Hematopoietic multipotent progenitor cell treated with erythropoietin and hydrocortisone succinate and interleukin-3 and kit ligand, for 6 days (in vitro differentiated cells): Measurements from ENCODE around the gene LAPTM4A.
"Not testable (repeated sequence)": the region's sequence is repeated elsewhere in the genome, so short reads cannot be mapped to it uniquely, and the experiment has no call there.

Source experiments
- DNase-seq: peaks from one replicate; pipeline ENCODE4 v3.0.0-alpha.2; 2015

The LAPTM4A gene

DNA sequence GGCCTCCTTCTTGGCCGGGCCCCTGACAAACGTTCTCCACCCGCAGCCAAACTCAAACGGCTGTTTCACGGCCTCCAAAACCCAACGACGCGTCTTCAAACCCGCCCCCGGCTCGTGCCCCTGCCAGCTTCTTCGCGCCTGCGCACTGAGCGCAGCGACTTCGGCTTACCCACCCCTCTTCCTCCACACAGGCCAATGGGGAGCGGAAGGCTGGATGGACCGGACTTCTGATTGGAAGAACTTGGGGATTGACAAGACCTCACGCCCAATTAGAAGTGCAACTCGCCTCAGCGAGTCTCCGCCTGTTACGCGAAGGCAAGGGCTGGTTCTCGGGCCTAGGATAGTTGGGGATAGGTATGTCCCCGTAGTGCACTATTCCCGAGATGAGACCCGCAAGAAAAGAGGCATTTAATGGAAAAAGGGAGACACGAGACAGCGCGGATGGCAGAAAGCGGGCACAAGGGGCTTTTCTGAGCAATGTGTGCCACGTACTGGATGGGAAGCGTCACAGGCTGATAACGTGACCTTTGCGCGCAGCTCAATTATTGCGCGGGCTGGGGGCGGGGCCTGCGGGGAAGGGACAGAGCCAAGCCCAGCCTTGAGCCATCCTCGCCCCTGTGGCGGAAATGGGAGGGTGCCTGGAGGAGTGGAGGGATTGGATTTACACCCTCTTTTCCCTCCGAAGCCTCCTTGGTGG lies at the start of gene LAPTM4A:
Gene LAPTM4A (minus strand): TSS at position 97 of the 697 bp plus-strand sequence. CDS start 108 bp downstream, outside the sequence.
- DNase-seq, result peak; percentile 100

DNA sequence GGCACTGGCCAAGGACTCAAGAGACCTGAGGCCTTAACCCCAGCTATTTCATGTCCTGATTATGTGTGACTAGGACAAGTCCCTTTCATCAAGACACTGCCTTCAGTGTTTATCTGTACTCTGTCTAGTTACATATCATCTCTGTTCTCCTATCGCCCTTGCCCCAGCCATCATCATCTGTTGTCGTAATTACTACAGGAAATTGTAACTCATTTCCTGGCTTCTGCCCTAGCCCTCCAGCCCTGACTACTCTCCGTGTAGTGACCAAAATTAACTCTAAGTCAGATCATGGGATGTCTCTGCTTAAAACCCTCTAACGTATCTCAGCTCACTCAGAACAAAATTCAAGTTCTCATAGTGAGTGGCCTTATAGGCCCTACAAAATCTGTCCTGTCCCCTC lies 49.3 kb upstream of the LAPTM4A start:
- no peak for DNase-seq

DNA sequence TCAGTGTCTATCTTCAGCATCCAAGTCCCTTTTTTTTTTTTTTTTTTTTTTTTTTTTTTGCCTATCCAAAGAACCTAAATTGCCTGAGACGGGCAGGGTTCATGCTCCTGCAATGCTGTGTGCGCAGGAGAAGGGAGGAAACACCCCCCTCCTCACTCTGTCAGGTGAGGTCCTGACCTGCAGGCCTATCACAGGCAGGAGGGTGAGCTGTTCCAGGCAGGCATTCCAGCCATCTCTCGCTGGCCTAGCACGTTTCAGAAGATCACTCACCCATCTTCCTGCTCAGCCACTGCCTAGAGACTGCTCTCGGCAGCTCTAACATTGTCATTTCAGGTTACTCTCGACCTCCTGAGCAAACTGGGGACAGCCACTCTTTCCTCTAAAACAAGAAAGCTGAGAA lies 48.4 kb upstream of the LAPTM4A start:
- DNase-seq, result no peak

DNA sequence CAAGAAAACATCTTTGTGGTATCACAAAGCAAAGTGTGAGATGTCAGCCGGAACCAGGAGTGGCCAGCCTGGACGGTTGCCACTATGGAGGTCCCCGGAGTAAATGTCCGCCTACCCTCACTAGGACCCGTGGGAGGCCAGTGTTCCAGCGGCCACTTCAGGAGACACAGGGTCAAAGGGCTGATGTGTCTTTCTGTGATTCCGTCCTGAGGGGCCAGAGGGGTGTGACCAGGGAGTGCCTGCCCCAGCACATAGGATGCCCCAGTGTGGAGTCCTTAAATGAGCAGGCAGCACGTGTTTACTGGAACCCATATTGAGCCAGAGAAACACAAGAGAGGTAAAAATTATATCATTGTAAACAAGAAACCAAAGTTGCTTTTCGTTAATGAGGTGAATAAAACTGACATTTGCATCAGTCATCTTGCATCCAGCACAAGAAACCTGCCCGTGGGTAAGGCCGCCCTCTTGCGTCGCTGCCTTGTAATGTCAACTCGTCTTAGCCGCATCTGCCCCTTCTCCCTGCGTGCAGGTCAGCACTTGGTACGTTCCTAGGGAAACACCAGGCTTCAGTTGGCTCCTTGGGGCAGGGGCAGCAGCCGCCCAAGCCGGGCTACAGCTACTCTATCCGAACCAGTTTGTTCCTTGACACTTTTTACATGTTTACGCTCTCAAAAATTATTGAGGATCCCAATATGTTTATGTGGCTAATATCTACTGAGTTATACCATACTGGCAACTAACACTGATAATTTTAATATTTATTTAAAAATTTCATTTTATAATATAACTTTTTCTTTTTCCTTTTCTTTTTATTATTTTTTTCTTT lies 46.7 kb upstream of the LAPTM4A start:
- DNase-seq, result peak; percentile 90

DNA sequence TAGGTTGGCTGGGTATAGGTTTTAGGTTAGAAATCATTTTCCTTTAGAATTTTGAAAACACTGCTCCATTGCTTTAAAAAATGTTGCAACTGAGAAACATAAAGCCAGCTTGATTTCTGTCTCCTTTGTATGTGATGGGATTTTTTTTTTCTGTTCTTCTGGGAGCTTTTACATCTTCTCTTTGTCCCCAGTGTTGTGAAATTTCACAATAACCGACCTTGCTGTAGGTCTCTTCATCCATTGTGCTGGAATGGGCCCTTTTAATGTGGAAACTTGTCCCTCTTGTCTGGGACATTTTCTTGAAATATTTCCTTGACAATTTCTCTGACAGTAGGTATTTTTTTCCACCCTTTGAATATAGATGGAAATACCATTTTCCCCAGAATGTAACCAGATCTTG lies 44.0 kb upstream of the LAPTM4A start:
- no peak for DNase-seq

DNA sequence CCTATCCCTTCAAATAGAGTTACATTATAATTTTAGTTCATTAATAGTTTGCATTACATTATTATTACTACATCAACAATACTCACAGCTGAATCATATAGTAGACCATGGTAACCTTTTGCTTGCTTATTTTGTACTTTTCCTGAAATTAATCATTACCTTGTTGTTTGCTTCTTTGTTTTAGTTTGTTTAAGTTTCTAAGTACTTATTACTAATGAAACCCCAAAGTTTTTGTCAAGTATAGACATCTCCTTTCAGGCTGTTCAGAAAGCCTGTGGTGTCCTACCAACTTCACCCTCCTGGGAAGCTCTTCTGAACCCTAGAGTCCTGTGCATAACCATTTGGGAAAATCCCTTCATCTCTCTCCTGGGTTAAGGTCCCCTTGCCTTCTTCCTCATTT lies 43.5 kb upstream of the LAPTM4A start:
- no peak for DNase-seq

DNA sequence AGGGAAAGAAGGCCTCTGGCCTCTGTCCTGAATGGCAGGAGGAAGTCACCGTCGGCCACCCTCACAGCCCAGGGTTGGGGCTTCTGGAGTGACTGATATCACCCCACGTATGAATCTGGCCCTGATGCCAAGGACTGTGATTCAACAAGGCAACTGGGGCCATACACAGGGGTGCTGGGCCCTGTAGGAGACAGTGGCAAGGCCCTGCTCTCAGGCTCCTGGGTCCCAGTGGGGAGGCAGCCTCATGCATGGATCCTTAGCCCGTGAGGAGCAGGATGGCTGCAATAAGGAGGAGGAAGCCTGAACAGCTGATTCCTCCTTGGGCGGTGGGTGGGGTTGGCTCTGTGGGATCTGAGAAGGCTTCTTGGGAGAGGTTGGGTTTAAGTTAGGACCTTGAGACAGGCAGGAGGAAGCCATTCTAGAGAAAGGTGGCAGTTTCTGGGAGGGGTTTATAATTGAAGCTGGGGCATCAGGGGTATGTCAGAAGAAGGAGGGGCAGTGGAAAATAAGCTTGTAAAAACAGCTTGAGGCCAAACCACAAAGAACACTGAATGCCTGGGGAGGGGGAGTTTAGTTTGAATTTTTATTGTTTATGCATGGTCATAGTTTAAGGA lies 42.8 kb upstream of the LAPTM4A start:
- DNase-seq, result no peak

DNA sequence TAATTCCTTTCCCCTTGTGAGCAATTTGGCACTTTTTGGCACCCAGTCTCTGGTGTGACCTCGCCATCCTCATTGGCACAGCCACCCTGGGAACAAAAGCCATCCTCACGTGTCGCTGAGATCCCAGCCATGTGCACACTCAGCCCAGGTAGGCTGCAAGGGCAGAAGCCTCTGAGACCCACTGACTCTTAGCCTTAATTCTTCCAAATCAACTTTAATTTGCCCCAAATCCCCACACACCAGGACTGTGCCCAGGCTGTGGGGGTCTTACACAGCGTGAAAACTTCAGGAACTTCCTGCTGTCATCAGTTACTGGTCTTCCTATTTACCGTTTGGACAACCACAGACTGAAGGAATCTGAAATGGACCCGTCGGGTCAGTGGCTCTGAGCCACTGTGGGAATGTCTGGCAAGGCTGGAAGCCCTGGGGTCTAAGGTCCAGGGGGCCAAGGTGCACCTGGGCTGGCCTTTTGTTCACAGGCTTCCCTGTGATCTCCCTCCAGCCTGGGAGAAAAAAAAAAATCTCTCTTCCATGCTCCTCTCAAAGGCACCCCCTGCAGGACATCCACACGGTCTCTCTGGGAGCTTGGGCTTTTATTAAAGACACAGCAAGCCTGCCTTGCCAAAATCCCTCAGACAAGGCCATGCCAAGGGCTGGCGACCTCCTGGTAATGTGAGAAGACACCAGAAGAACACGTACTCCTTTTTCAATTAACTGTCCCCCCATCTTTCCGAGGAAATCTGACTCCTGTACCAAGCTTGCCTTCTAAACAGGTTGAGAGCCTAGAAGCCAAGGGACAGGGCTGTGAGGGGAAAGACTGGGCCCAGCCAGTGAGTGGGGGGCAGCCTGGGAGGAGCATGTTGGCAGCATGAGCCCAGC lies 42.1 kb upstream of the LAPTM4A start:
- DNase-seq, result peak; percentile 76

DNA sequence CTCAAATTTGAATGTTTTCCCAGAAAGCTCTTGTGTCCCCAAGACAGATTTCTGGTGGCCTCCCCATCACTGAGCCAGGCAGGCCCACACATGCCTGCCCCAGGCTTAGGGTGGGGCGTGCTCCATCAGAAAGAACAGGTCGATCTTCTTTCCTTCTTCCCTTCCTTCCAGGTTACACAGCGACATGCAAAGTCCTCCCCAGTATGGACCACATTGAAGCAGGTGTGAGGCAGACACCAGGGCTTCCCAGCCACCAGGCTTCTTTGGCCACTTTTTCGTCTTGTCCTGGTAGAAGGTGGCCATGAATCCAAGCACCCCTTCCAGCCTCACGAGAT lies 41.4 kb upstream of the LAPTM4A start:
- no peak for DNase-seq

DNA sequence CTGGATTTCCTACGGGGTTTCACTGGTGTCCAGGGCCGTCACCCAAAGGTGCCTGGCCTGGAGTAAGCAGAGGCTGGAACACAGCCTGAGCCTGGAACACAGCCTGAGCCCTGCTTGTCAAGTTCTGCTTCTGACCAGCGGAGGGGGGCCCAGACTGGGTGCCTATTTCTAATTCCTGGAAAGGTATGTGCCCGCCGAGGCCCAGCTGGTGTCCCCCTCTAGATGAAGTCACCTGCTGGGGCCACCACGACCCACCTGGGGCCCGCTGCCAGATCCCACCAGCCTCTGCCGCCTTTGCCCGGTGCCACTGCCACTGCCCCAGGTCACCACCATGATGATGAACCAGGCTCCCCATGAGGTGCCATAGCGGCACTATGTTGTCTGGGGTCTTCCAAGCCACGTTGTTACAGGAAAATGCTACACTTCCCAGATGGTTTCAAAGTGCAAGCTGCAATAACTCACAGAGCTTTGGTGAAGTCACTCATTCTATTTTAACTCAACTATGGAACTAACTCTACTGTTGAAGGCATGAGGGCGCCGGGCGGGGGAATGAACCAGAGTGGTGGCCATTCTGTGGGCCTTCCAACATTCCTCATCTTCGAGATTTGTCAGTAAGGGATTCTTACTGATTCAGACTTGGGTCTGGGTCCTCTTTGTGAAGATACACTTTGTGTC lies 40.9 kb upstream of the LAPTM4A start:
- DNase-seq, result no peak

DNA sequence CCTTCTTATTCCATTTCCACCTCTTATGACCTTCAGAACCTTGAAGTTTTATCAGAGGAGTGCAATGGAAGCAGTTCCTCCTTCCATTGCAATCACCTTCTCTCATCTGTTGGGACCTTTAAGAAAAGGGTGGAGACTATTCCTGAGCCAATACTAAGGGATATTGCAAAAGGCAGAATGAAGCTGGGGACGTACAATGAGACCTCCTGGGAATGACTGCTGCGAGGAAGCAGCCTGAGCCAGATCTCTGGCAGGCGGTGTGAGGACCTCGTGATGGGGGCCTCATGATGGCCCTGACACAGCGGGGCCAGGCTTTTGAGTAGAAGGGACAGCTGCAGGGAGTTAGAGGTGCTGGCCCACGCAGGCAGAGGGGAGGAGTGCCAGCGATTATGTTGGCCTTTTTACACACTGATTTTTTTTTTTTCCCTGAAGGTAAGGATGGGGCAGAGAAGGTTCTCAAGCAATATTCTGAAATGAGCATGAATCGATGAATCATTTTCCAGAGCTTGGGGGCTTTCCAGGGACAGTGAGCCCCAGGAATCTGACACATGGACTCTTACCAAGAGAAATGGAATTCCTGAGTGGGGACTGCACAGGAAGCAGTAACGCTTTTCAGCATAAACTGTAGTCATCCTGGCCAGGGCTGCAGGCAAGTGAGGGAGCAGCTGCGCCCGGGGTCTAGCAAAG lies 40.0 kb upstream of the LAPTM4A start:
- no peak for DNase-seq

DNA sequence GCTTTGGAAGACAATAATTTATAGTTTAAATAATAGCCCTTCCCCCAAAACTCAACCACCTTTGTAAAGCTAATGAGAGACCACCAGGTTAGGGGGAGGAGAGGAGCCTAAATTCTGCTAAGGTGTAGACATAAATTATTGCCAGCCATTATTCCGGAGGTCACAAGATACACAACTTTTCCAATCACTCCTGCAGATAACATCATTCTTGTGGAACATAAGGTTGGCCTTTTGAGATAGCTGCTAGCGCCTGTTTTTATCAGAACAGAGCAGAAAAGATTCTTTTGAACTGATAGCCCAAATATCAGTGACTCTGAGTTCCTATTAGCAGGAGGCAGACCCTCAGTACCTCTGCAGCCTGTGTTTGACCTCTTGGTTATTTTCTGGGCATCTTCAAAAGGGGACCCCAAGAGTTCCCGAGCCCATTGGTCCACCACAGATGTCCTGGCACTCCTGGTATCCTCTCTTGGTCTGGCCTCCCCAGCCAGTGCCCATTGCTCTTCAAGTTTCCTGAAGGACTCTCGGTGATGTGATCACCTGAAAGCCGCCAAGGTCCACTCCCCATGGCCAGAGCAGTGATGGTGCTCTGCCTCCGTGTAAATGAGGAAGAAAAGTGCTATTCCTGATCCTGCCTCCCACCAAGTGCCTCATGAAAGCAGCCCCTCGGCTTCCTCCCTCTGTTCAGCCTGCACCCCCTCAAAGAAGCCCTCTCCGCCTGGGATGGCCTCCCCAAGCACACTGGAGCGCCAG lies 38.5 kb upstream of the LAPTM4A start:
- DNase-seq, result no peak

DNA sequence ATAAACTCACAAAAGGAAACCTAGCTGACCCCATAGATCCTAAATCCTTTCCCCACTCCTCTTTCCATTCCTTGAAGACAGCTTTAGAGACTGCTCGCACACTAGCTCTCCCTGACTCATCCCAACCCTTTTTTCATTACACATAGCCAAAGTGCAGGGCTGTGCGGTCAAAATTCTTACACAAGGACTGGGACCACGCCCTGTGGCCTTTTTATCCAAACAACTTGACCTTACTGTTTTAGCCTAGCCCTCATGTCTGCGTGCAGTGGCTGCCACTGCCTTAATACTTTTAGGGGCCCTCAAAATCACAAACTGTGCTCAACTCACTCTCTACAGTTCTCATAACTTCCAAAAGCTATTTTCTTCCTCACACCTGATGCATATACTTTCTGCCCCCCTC lies 34.5 kb upstream of the LAPTM4A start:
- DNase-seq, result not testable (repeated sequence)

DNA sequence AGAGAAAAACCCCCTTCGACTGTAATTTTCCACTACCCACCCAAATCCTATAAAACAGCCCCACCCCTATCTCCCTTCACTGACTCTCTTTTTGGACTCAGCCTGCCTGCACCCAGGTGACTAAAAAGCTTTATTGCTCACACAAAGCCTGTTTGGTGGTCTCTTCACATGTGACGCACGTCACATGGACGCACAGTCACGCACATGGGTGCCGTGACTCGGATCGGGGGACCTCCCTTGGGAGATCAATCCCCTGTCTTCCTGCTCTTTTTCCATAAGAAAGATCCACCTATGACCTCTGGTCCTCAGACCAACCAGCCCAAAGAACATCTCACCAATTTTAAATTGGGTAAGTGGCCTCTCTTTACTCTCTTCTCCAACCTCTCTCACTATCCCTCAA lies 31.4 kb upstream of the LAPTM4A start:
- DNase-seq, result not testable (repeated sequence)

DNA sequence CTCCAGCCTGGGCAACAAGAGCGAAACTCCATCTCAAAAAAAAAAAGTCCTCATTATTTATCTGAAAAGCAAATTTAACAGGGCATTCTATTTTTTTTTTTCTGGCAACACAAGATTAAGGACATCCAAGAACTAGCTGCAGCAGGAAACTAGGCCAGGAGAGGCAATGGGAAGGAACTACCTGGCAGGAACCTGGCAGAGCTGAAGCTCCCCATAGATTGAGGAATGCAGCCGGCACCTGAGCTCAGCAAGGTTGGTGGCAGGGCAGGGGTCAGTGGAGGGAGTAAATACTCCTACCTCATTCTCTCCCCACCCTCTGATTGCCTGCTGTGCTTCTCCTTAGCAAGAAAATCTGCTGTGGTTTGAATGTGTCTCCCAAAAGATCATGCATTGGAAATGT lies 30.4 kb upstream of the LAPTM4A start:
- no peak for DNase-seq

DNA sequence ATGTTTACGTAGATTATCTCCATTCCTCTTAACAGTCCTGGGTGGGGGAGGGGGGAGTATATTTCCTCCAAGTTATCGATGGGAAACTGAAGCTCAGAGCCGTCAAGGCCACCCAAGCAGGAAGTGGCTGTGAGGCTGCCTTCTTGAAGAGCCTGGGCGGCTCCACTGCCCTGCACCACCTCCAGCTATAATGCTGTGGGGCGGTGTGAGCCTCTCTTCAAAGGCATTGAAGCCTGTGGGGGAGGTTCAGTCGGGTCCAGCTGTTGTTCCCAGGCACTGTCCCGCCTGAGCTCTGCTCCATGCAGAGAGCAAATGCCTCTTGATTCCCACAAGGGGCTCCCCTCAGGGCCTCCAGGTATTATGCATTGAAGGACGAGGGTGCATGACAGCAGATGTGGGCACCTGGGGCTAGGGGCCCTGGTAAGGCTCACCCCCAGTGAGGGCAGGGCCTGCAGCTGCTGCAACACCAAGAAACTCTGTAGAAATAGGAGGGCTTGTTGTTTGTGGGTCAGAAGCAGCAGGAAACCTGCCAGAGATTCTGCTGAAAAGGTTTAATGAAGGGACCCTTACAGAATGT lies 29.5 kb upstream of the LAPTM4A start:
- peak; percentile 32 for DNase-seq

DNA sequence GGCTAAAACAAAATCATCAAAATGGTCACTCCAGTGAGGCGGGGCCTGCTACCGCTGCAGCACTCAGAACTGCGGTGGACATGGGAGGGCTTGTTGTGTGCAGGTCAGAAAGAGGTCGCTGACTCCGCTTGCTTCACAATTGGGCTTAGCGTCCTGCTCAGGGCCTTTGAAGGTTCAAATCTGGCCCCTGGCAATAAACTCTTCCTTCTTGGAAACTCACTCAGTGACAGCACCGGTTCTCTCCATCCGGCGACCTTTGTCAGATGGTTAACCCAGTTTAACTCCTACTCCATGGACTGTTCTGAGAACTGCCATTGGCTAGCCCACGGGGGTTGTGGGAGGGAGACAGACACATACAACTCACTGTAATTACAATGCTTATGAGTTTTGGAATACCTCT lies 29.0 kb upstream of the LAPTM4A start:
- no peak for DNase-seq

DNA sequence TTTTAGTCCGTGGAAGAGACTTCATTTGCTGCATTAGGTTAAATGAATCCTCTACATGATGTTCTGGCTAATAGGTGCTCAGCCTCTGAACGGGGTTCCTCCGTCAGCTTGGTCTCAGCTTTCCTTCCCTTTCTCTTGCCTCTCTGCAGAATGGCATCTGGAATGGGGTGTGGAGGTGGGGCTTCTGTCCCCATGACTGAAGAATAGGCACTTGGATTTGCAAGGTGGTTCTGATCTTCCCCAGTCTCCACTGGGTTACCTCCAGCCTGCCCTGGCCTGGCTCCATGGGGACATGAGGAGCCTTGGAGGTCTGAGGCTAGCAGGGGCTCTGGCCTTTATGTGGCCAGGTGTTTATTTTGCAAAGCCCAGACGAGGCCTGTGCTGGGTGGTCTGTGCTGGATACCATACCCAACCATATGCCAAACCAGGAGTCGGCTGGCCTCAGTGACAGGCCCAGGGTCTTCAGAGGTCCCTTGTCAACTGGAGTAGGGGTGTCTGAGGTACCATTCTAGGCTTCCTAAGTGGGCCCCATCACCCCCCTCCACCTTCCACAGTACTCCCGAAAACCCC lies 28.2 kb upstream of the LAPTM4A start:
- no peak for DNase-seq

DNA sequence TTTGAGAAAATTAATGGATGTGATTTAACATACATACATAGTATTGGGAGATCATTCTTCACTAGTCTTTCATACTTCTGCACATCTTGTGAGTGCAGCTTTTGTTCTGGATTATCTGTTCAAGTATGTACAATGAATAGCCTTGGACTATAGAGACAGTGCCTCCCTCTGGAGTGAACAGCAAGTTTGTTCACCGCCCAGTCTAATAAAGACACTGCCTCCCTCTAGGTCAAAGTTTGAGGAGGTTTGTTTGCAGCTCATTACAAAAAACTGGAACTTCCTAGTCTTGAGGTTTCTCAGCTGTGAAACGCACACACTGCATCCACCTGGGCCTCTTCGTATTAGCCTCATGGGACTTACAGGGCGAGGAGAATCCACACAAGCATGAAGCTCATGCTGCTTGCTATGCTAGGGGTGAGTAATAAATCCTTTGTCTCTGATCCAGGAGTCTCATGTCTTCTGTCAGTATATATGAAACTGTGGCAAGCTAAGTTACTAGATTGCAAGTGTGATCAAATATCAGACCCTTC lies 26.0 kb upstream of the LAPTM4A start:
- DNase-seq, result peak; percentile 38

DNA sequence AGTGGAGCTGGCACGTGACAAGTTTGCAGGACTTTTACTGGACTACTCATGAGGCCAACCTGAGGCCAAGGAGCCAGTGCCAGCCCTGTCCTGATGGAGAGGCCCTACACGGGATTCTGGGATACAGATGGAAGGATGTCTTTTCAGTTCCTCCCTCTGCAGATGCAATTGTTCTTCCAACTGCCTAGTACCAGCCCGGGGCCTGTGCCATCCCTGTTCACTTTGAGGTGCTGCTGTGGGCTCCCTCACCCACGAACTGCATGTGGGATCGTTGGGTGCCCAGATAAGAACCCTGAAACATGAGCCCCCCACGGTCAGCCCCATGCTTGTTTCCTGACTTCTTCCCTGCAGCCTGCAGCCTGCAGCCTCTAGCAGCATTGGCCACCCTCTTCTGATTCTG lies 25.3 kb upstream of the LAPTM4A start:
- no peak for DNase-seq
